Gastrocnemius medialis (tissue), 4 donors: ENCODE results near the gene MLPH.

Experiments
- POLR2A ChIP-seq, 2 donors: fragments of 450-650 bp; IDR thresholded peaks; one replicate each; pipeline ENCODE4 v1.6.1; 2017; ENCODE audit warnings: antibody characterized with exemption in 2 of 2, mild to moderate bottlenecking in 2 of 2, moderate library complexity in 2 of 2
- TF ChIP-seq, protein P1 (sequence below), 5 experiments: fragments of 450-650 bp in 3 of 5; fragments of 200-600 bp in 2 of 5; sonication (generic) in 2 of 5; IDR thresholded peaks in 4 of 5; conservative IDR thresholded peaks in 1 of 5; 1 replicate in 4 of 5; 2 replicates in 1 of 5; pipeline ENCODE4 v1.5.1; 2016 to 2019; ENCODE audit warnings: antibody characterized with exemption in 5 of 5, mild to moderate bottlenecking in 3 of 5, moderate library complexity in 3 of 5

DNA sequence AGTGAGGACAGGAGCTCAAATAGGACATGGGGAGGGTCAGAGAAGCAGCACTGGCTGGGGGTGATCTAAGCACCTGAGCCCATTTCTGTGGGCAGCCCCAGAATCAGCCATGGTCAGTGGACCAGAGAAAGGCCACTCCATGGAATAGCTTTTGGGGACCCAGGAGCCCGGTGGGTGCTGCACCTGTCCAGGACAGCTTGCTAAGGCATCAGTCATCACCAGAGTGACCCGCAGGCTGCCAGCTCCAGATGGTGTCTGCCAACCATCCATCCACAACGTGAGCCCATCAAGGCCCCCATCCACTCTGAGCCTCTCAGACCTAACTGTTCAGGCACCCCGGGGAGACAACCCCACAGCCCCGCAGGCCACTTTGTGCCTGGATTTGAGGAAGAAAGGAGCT, 49.5 kb upstream of the MLPH start:
- TF ChIP-seq, protein P1, sequence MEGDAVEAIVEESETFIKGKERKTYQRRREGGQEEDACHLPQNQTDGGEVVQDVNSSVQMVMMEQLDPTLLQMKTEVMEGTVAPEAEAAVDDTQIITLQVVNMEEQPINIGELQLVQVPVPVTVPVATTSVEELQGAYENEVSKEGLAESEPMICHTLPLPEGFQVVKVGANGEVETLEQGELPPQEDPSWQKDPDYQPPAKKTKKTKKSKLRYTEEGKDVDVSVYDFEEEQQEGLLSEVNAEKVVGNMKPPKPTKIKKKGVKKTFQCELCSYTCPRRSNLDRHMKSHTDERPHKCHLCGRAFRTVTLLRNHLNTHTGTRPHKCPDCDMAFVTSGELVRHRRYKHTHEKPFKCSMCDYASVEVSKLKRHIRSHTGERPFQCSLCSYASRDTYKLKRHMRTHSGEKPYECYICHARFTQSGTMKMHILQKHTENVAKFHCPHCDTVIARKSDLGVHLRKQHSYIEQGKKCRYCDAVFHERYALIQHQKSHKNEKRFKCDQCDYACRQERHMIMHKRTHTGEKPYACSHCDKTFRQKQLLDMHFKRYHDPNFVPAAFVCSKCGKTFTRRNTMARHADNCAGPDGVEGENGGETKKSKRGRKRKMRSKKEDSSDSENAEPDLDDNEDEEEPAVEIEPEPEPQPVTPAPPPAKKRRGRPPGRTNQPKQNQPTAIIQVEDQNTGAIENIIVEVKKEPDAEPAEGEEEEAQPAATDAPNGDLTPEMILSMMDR (IDR thresholded peaks at IDR 0.05 in 4 of 5, conservative IDR thresholded peaks at IDR 0.05 in 1 of 5) = no peak
- TF ChIP-seq POLR2A (IDR thresholded peaks at IDR 0.05) = no peak
